ENCODE data around the gene SH2B3.

SH2B3 gene

GRCh38 chr12:111409780-111410430, 4.2 kb downstream of the SH2B3 start:
- no peak for DNase-seq

GRCh38 chr12:111410431-111411184, 4.9 kb downstream of the SH2B3 start:
- DNase-seq = no peak

DNA sequence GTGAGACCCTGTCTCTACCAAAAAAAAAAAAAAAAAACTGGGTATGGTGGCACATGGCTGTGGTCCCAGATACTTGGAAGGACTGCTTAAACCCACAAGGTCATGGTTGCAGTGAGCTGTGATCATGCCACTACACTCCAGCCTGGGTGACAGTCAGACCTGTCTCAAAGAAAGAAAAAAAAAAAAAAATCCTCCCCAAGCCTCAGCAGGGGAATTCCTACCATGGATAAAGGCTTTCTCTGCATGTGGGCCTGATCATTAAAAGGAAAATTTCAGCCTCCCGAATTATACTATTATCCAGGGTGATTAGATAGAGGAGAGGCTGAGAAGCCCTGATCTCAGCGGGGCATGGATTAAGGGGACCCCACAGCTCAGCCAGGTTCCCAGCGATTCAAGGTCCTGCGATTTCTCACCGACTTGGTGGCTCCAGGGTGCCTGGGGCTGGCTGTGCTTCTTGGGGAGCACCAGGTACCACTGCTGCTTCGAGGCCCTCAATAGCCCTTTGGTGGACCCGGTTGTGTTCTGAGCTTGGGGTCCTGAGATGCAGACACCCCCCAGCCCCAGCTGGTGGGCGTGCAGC, 5.6 kb downstream of the SH2B3 start:
- no peak for DNase-seq

DNA sequence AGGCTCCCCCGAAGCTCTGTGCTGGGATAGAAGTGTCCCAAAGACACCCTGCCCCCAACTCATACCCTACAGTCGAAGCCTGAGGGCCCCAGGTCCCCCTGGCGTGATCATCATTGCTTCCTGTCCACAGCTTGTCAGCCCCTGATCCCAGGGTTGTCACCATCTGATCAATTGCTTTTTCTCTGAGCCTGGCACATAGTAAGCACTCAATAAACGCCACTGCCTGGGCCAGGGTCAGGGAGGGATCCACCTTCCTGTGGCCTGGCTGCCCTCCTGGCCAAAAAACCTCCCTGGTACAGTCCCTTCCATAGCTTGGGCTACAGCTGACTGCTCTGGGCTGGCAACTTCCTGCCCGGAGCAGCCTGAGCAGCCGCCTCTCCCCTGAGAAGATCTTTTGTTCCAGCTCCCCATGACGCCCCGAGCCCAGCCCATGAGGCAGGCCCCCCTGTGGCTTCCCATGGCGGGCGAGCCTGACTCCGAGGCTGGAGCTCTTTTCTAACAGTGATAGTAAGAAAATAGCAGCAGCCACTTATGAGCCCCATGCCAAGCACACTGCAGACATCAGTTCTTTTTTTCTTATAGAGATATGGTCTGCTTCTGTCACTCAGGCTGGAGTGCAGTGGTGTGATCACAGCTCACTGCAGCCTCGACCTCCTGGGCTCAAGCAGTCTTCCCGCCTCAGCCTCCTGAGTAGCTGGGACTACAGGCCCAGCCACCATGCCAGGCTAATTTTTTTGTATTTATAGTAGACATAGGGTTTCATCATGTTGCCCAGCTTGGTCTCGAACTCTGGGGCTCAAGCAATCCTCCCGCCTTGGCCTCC, 6.5 kb downstream of the SH2B3 start:
- no peak for DNase-seq

- DNase-seq = no peak
Measured at GRCh38 chr12:111412830-111413441, 7.2 kb downstream of the SH2B3 start.

- no peak for DNase-seq
Measured at GRCh38 chr12:111413442-111414086, 7.8 kb downstream of the SH2B3 start.

- no peak for DNase-seq
Measured at GRCh38 chr12:111414711-111415252, 9.1 kb downstream of the SH2B3 start.

DNA sequence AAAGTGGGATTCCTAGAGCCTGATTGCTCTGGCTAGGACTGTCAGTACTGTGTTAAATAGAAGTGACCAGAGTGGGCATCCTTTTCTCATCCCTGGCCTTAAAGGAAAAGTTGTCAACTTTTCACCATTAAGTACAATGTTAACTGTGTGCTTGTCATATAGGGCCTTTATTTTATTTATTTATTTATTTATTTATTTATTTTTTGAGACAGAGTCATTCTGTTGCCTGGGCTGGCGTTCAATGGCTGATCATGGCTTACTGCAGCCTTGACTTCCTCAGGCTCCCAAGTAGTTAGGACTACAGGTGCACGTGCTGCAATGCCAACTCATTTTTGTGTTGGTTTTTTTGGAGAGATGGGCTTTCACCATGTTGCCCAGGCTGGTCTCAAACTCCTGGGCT, 11.6 kb downstream of the SH2B3 start:
- DNase-seq = no peak

GRCh38 chr12:111417784-111418593, 12.3 kb downstream of the SH2B3 start:
- DNase-seq = no peak

DNA sequence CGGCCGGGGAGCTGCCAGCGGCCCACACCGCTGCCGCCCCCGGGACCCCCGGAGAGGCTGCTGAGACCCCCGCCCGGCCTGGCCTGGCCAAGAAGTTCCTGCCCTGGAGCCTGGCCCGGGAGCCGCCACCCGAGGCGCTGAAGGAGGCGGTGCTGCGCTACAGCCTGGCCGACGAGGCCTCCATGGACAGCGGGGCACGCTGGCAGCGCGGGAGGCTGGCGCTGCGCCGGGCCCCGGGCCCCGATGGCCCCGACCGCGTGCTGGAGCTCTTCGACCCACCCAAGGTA, 12.8 kb downstream of the SH2B3 start:
- DNase-seq = no peak

- DNase-seq = no peak
Measured at GRCh38 chr12:111419784-111420183, 14.1 kb downstream of the SH2B3 start.

DNA sequence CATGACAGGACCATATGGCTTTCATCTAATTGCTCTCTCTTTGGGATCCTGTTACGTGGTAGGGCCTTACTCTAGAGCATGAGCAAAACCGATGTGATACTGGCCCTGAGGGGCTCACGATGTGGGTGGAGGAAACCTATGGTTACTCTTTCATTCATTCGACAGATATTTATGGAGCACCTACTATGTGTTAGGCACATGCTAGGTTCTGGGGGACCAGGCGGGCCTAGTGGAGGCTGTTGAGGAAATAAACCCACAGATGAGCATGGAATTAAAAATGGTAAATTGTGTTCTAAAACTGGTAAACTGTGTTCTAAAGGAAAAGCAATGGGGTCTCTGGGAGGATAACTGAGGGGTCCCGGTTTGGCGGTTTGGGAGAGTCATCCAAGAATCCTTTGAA, 14.8 kb downstream of the SH2B3 start:
- no peak for DNase-seq

DNA sequence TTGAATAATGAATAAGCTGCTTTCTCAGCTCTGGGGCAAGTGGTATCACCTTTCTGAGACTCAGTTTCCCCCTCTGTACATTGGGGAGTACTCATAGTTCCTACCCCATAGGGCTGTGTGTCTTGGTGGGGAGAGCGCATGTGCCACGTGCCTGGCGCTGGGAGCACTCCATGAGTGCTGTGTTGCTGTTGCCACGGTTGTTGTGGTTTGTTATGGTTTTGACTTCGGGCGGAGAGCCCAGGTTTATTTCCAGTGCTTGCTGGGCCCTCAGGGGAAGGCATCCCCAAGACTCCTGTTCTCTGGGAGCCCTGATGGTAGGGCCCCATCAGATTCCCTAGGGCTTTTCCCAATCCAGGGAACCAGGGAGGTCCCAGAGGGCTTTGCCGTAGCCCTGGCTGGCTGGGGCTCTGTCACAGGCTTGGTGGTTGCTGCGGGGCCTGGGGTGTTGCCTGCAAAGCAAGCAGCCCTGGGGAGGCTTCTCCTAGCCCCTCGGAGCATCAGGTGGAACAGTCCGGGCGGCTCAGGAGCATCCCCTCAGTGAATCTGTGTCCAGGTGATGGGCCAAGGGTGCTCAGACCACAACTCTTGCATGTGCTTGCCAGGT, 18.6 kb downstream of the SH2B3 start:
- DNase-seq = no peak

DNA sequence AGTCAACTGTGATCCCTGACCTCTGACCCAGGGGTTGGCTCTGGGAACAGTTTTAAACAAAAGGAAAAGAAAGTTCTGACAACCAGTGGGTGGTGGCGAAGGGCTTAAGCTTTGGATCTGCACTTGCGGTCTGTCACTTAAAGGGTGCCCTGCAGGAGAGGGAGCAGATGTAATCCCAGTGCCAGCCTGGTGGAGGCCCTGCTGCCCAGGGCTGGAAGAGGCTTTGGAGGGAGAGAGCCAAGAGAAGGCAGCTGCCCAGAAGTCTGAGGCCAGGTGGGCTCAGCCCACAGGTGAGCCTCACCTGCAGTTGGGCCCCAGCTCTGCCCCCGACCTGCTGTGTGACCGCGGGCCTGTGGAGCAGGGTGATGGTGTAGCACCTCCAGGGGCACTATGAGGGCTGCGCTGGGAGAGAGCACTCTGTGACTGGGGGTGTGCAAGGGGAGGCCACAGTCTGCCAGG, 19.1 kb downstream of the SH2B3 start:
- no peak for DNase-seq

DNA sequence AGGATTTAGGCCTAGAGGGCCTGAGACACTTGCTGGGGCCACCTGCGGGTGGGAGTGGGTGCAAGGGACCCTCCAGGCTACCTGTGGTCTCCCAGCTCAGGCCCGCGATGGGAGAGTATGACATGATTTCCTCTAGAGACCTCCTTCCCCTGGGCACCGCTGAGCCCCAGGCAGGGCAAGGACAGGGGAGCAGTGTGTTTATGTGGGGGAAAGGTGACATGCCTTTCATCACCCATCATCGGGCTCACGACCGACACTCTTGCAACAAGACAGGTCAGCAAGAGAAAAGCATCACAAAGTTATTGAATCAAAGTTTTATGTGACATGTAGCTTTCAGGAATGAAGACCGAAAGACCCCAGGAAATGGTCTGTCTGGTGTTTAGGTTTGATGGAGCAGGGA, 19.9 kb downstream of the SH2B3 start:
- DNase-seq = no peak

- DNase-seq = no peak
Measured at GRCh38 chr12:111426344-111427185, 20.8 kb downstream of the SH2B3 start.

DNA sequence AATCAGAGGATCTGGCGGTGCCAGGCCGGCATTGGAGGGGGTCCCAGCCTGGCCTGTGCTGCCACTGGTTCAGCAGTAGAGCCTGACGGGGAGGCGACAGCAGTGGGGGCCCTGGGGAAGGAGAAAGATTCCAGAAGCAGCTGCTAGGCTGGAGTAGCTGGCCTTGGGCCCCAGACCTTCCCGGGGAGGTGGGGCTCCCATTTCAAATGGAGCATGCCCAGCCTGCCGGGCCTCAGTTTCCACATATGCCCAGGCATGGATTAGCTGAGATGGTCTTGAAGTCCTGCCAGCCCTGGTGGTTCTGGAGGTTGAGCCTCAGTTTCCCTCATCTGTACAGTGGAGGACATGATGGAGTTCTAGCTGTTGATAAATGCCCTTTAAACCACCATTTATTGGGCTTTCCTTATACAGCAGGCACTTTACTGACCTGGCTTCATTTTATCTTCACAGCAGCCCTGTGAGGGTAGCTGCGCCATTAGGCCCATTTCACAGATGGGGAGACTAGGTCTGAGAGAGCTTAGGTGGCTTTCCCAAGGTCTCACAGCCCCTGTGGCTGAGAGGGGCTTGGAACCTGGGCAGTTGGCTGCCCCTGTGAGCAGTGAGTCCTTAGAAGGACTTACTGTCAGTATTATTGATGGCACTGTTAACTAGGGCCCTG, 21.8 kb downstream of the SH2B3 start:
- no peak for DNase-seq

GRCh38 chr12:111428081-111428727, 22.5 kb downstream of the SH2B3 start:
- DNase-seq = no peak

DNA sequence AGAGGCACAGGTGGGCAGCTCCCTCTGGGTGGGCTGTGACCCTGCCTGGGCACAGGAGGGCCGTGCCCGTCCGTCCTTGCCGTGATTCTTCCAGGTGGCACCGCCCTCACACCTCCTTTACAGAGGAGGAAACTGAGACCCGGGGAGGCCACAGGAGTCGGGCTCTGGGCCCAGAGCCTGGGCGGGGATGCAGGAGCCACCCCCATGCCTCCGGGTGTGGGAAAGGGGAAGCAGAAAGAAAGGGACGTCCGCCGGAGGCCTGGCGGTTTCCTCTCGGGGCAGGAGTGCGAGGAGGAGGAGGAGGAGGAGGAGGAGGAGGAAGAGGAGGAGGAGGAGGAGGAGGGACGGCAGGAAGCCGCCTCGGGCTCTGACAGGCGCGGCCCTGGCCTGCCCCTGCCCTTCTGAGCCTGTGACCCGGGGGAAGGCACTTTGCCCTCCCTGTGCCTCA, 23.0 kb downstream of the SH2B3 start:
- DNase-seq = no peak

Data from SIG-M5 (cell line).